ENCODE data around the gene G6PC1.
"Not testable (repeated sequence)": the region's sequence is repeated elsewhere in the genome, so short reads cannot be mapped to it uniquely, and the experiment has no call there.

G6PC1 gene

GRCh38 chr17:42873932-42874695 lies 26.5 kb upstream of the G6PC1 start:
- DNase-seq (ENCODE audit: low read depth in 2 of 2) = not testable (repeated sequence)

GRCh38 chr17:42877037-42877436 lies 23.6 kb upstream of the G6PC1 start:
- no peak for DNase-seq (ENCODE audit: low read depth in 2 of 2)

- DNase-seq (ENCODE audit: low read depth in 2 of 2) = no peak
Measured at GRCh38 chr17:42878123-42878880, 22.3 kb upstream of the G6PC1 start.

GRCh38 chr17:42878924-42879595 lies 21.5 kb upstream of the G6PC1 start:
- DNase-seq (ENCODE audit: low read depth in 2 of 2) = no peak

- no peak for DNase-seq (ENCODE audit: low read depth in 2 of 2)
Measured at GRCh38 chr17:42879596-42879985, 21.0 kb upstream of the G6PC1 start.

GRCh38 chr17:42880776-42881310 lies 19.8 kb upstream of the G6PC1 start:
- DNase-seq (ENCODE audit: low read depth in 2 of 2) = no peak

GRCh38 chr17:42881706-42882105 lies 18.9 kb upstream of the G6PC1 start:
- DNase-seq (ENCODE audit: low read depth in 2 of 2) = not testable (repeated sequence)

- DNase-seq (ENCODE audit: low read depth in 2 of 2) = no peak
Measured at GRCh38 chr17:42882166-42882565, 18.4 kb upstream of the G6PC1 start.

- DNase-seq (ENCODE audit: low read depth in 2 of 2) = no peak
Measured at GRCh38 chr17:42883802-42884558, 16.6 kb upstream of the G6PC1 start.

- not testable (repeated sequence) for DNase-seq (ENCODE audit: low read depth in 2 of 2)
Measured at GRCh38 chr17:42885806-42886205, 14.8 kb upstream of the G6PC1 start.

GRCh38 chr17:42886283-42887176 lies 14.1 kb upstream of the G6PC1 start:
- no peak for DNase-seq (ENCODE audit: low read depth in 2 of 2)

- no peak for DNase-seq (ENCODE audit: low read depth in 2 of 2)
Measured at GRCh38 chr17:42889809-42890208, 10.8 kb upstream of the G6PC1 start.

- no peak for DNase-seq (ENCODE audit: low read depth in 2 of 2)
Measured at GRCh38 chr17:42891539-42892152, 9.0 kb upstream of the G6PC1 start.

- DNase-seq (ENCODE audit: low read depth in 2 of 2) = no peak
Measured at GRCh38 chr17:42893359-42893758, 7.2 kb upstream of the G6PC1 start.

GRCh38 chr17:42894283-42895184 lies 6.1 kb upstream of the G6PC1 start:
- DNase-seq (ENCODE audit: low read depth in 2 of 2) = no peak

GRCh38 chr17:42895185-42895555 lies 5.4 kb upstream of the G6PC1 start:
- DNase-seq (ENCODE audit: low read depth in 2 of 2) = no peak

GRCh38 chr17:42898147-42898811 lies 2.3 kb upstream of the G6PC1 start:
- DNase-seq (ENCODE audit: low read depth in 2 of 2) = no peak

GRCh38 chr17:42899981-42900380 lies 618 bp upstream of the G6PC1 start:
- DNase-seq (ENCODE audit: low read depth in 2 of 2) = not testable (repeated sequence)
